ENCODE measurements around the gene PSMG3.

DNA sequence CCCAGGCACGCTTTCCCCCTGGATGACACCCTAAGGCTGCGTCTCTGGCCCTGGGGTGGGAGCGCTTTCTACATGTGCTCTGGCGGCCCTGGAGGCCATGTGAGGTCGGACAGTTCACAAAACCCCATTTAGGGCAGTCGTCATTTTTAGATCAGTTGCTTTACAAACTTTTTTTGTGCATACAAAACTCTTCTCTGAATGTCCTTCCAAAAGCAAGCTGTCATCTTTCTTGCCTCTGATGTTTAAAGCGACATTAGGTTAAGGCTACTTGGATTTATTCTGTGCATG lies 33.4 kb downstream of the PSMG3 start:
- TF ChIP-seq GABPB1 (CRISPR knock-in tag; IDR thresholded peaks at IDR 0.05) (no peak), NFE2L1 (CRISPR knock-in tag; IDR thresholded peaks at IDR 0.05) (no peak), ESRRA (CRISPR knock-in tag; IDR thresholded peaks at IDR 0.05; ENCODE audit: borderline replicate concordance) (no peak), CREB1 (CRISPR knock-in tag; IDR thresholded peaks at IDR 0.05) (no peak)
- TF ChIP-seq, protein P1, sequence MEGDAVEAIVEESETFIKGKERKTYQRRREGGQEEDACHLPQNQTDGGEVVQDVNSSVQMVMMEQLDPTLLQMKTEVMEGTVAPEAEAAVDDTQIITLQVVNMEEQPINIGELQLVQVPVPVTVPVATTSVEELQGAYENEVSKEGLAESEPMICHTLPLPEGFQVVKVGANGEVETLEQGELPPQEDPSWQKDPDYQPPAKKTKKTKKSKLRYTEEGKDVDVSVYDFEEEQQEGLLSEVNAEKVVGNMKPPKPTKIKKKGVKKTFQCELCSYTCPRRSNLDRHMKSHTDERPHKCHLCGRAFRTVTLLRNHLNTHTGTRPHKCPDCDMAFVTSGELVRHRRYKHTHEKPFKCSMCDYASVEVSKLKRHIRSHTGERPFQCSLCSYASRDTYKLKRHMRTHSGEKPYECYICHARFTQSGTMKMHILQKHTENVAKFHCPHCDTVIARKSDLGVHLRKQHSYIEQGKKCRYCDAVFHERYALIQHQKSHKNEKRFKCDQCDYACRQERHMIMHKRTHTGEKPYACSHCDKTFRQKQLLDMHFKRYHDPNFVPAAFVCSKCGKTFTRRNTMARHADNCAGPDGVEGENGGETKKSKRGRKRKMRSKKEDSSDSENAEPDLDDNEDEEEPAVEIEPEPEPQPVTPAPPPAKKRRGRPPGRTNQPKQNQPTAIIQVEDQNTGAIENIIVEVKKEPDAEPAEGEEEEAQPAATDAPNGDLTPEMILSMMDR (IDR thresholded peaks at IDR 0.05): no peak
- TF ChIP-seq, protein P2, sequence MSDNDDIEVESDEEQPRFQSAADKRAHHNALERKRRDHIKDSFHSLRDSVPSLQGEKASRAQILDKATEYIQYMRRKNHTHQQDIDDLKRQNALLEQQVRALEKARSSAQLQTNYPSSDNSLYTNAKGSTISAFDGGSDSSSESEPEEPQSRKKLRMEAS (CRISPR knock-in tag; IDR thresholded peaks at IDR 0.05): no peak
